Retinal pigment epithelial cell (primary cell): Measurements from ENCODE around the gene FAH.
A peak's percentile ranks its signal among the peaks of the same experiment; 100 is the strongest.

Experiments
- DNase-seq: peaks from one replicate; pipeline ENCODE4 v3.0.0-alpha.2; 2010; ENCODE audit warnings: low read depth
- H3K4me3 ChIP-seq: 2 replicates; pipeline ENCODE4 v1.5.1; 2011; ENCODE audit warnings: mild to moderate bottlenecking, low read length, control low read depth, moderate library complexity
- CTCF ChIP-seq: conservative IDR thresholded peaks from 2 replicates; pipeline ENCODE4 v1.5.1; 2011; ENCODE audit warnings: low read depth, low read length, control low read depth, inconsistent platforms

Gene FAH

GRCh38 chr15:80156176-80156720 lies 3.4 kb downstream of the FAH start:
- TF ChIP-seq CTCF = no peak
- no peak overlapping the region for H3K4me3 ChIP-seq
- no peak for DNase-seq

- DNase-seq = no peak
- no peak for TF ChIP-seq CTCF
- H3K4me3 ChIP-seq = no peak overlapping the region
These were observed 4.4 kb downstream of the FAH start for GRCh38 chr15:80157215-80157614.

DNA sequence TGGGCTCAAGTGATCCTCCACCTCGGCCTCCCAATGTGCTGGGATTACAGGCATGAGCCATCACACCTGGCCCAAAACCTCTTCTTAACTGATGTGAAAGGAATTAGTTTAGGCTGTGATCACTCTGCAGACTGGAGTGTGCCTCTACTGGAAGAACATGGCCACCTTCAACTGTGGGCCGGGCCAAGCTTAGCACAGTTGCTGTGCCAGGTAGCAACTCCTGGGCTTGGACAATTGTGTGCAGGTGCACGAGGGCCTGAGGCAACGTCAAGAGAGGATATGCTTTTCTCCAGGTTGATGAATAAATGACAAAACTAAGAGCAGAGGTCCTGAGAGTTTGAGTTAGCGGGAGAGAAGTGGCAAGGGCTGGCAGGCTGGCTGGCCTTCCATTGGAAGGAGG lies 6.5 kb downstream of the FAH start:
- no peak overlapping the region for H3K4me3 ChIP-seq
- no peak for DNase-seq
- no peak for TF ChIP-seq CTCF

- no peak for DNase-seq
- no peak overlapping the region for H3K4me3 ChIP-seq
- no peak for TF ChIP-seq CTCF
These were observed 7.2 kb downstream of the FAH start for GRCh38 chr15:80159811-80160569.

GRCh38 chr15:80160570-80161156 lies 7.9 kb downstream of the FAH start:
- no peak for TF ChIP-seq CTCF
- H3K4me3 ChIP-seq = no peak overlapping the region
- DNase-seq = peak; percentile 48

- no peak for TF ChIP-seq CTCF
- no peak overlapping the region for H3K4me3 ChIP-seq
- no peak for DNase-seq
These were observed 8.7 kb downstream of the FAH start for GRCh38 chr15:80161468-80162016.
